ENCODE data around the gene PHLPP1.
"Not testable (repeated sequence)": the region's sequence is repeated elsewhere in the genome, so short reads cannot be mapped to it uniquely, and the experiment has no call there.

DNA sequence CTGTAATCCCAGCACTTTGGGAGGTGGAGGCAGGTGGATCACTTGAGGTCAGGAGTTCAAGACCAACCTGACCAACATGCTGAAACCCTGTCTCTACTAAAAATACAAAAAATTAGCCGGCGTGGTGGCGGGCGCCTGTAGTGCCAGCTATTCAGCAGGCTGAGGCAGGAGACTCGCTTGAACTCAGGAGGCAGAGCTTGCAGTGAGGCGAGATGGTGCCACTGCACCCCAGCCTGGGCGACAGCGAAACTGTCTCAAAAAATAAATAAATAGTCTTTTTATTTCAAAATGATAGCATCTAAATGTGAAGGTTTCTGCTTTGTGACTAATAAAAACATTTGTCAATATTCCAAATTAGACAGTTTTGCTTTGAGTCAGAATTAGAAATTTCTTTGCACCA, 8.5 kb upstream of the PHLPP1 start:
- TF ChIP-seq, protein P1, sequence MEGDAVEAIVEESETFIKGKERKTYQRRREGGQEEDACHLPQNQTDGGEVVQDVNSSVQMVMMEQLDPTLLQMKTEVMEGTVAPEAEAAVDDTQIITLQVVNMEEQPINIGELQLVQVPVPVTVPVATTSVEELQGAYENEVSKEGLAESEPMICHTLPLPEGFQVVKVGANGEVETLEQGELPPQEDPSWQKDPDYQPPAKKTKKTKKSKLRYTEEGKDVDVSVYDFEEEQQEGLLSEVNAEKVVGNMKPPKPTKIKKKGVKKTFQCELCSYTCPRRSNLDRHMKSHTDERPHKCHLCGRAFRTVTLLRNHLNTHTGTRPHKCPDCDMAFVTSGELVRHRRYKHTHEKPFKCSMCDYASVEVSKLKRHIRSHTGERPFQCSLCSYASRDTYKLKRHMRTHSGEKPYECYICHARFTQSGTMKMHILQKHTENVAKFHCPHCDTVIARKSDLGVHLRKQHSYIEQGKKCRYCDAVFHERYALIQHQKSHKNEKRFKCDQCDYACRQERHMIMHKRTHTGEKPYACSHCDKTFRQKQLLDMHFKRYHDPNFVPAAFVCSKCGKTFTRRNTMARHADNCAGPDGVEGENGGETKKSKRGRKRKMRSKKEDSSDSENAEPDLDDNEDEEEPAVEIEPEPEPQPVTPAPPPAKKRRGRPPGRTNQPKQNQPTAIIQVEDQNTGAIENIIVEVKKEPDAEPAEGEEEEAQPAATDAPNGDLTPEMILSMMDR (IDR thresholded peaks at IDR 0.05; ENCODE audit: low read depth, low read length), result not testable (repeated sequence)
- not testable (repeated sequence) for TF ChIP-seq EZH2phosphoT487 (IDR thresholded peaks at IDR 0.05; ENCODE audit: low read depth)
